Subcutaneous abdominal adipose tissue (tissue), 5 donors: ENCODE measurements around the gene ERBB2.
"Not testable (repeated sequence)": the region's sequence is repeated elsewhere in the genome, so short reads cannot be mapped to it uniquely, and the experiment has no call there.

Source experiments
- H3K27ac ChIP-seq: one replicate; pipeline ENCODE4 v1.7.0; 2013; ENCODE audit warnings: low read depth, mild to moderate bottlenecking, inconsistent platforms, low read length, moderate library complexity
- H3K27me3 ChIP-seq, 5 donors: one replicate each; pipeline ENCODE4 v1.7.0; 2013; ENCODE audit warnings: low read length in 5 of 5, inconsistent platforms in 1 of 5; ENCODE audit not compliant: control insufficient read depth in 5 of 5, insufficient read depth in 4 of 5
- H3K36me3 ChIP-seq, 5 donors: one replicate each; pipeline ENCODE4 v1.7.0; 2013; ENCODE audit warnings: low read length in 5 of 5; ENCODE audit not compliant: control insufficient read depth in 5 of 5, insufficient read depth in 5 of 5
- H3K4me1 ChIP-seq, 5 donors: one replicate each; pipeline ENCODE4 v1.7.0; 2013; ENCODE audit warnings: low read length in 5 of 5, mild to moderate bottlenecking in 3 of 5, moderate library complexity in 1 of 5; ENCODE audit not compliant: control insufficient read depth in 5 of 5, insufficient read depth in 5 of 5
- H3K4me3 ChIP-seq, 5 donors: one replicate each; pipeline ENCODE4 v1.7.0; 2013; ENCODE audit warnings: low read length in 5 of 5, low read depth in 1 of 5
- H3K9ac ChIP-seq, 5 donors: one replicate each; pipeline ENCODE4 v1.7.0; 2013; ENCODE audit warnings: low read length in 5 of 5, mild to moderate bottlenecking in 4 of 5, moderate library complexity in 3 of 5
- H3K9me3 ChIP-seq, 5 donors: one replicate each; pipeline ENCODE4 v1.7.0; 2013; ENCODE audit warnings: low read length in 5 of 5; ENCODE audit not compliant: control insufficient read depth in 5 of 5
- donor health status: healthy.
- donor health status: healthy.
- donor health status: healthy.
- donor health status: healthy.
- donor health status: healthy.

Gene ERBB2

GRCh38 chr17:39711071-39711470, 11.2 kb downstream of the ERBB2 start:
- H3K9me3 ChIP-seq, H3K9ac ChIP-seq, H3K27me3 ChIP-seq, H3K4me3 ChIP-seq, H3K27ac ChIP-seq, H3K4me1 ChIP-seq: not testable (repeated sequence)
- H3K36me3 ChIP-seq = peaks cover 0 to 62% (median 46%) of the 10 kb centered on the region in 5 donors

- Histone ChIP-seq H3K9ac (no peak overlapping the region), H3K27ac (no peak overlapping the region), H3K4me3 (no peak overlapping the region), H3K9me3 (no peaks in the 10 kb centered on the region), H3K36me3 (peaks cover 0 to 68% (median 49%) of the 10 kb centered on the region in 5 donors), H3K4me1 (no peaks in the 10 kb centered on the region), H3K27me3 (no peaks in the 10 kb centered on the region)
These were observed 12.0 kb downstream of the ERBB2 start for GRCh38 chr17:39711851-39712250.

GRCh38 chr17:39714234-39714633, 14.4 kb downstream of the ERBB2 start:
- Histone ChIP-seq H3K27me3 (no peaks in the 10 kb centered on the region), H3K4me1 (no peaks in the 10 kb centered on the region), H3K27ac (no peak overlapping the region), H3K36me3 (peaks cover 0 to 55% (median 32%) of the 10 kb centered on the region in 5 donors), H3K4me3 (no peak overlapping the region), H3K9me3 (no peaks in the 10 kb centered on the region), H3K9ac (no peak overlapping the region)

- H3K27ac ChIP-seq = no peak overlapping the region
- no peaks in the 10 kb centered on the region for H3K27me3 ChIP-seq
- H3K4me1 ChIP-seq = no peaks in the 10 kb centered on the region
- peaks cover 0 to 50% (median 31%) of the 10 kb centered on the region in 5 donors for H3K36me3 ChIP-seq
- no peak overlapping the region for H3K9ac ChIP-seq
- no peak overlapping the region for H3K4me3 ChIP-seq
- H3K9me3 ChIP-seq = no peaks in the 10 kb centered on the region
These were observed 15.7 kb downstream of the ERBB2 start for GRCh38 chr17:39715375-39716072.

DNA sequence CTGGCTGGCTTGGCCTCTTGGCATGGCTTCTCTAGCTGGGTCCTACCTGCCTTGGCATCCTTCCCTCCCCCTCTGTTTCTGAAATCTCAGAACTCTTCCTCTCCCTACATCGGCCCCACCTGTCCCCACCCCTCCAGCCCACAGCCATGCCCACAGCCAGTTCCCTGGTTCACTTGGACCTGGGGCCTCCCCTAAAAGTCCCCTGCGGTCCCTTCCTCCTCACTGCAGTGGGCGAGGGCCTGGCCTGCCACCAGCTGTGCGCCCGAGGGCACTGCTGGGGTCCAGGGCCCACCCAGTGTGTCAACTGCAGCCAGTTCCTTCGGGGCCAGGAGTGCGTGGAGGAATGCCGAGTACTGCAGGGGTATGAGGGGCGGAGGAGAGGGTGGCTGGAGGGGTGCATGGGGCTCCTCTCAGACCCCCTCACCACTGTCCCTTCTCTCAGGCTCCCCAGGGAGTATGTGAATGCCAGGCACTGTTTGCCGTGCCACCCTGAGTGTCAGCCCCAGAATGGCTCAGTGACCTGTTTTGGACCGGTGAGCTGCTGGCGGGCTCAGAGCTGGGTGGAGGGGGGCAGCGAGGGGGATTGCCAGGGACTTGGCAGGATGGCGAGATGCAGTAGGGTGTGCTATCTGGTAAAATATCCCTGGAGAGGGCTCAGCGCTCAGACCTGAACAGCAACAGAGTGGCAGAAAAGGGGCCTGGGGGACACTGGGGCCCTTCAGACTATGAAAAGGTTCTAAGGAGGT, 16.4 kb downstream of the ERBB2 start:
- Histone ChIP-seq H3K4me3 (no peak overlapping the region), H3K9me3 (no peaks in the 10 kb centered on the region), H3K27ac (no peak overlapping the region), H3K4me1 (no peaks in the 10 kb centered on the region), H3K36me3 (peaks cover 0 to 50% (median 30%) of the 10 kb centered on the region in 5 donors), H3K9ac (no peak overlapping the region), H3K27me3 (no peaks in the 10 kb centered on the region)

DNA sequence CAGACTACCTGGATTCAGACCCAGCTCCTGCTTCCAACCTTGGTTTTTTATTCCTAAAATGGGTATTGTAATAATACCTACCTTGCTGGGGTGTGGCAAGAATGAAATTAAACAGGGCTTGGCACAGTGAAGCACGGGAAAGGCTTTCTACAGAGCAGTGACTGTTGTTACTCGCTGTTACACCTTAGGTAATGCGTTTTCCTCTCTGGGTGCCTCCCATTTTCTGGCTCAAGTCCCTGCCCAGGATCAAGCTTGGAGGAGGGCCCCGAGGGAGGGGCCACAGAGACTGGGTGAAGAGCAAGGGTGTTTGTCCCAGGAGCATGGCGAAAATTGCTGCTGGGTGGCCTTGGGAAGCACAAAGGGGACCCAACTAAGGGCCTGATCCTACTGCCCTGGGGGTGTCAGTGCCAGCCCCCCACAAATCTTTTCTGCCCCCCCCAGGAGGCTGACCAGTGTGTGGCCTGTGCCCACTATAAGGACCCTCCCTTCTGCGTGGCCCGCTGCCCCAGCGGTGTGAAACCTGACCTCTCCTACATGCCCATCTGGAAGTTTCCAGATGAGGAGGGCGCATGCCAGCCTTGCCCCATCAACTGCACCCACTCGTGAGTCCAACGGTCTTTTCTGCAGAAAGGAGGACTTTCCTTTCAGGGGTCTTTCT, 17.1 kb downstream of the ERBB2 start:
- no peak overlapping the region for H3K9ac ChIP-seq
- no peak overlapping the region for H3K4me3 ChIP-seq
- no peaks in the 10 kb centered on the region for H3K9me3 ChIP-seq
- H3K36me3 ChIP-seq = peaks cover 0 to 43% (median 26%) of the 10 kb centered on the region in 5 donors
- H3K4me1 ChIP-seq = no peaks in the 10 kb centered on the region
- H3K27ac ChIP-seq = no peak overlapping the region
- no peaks in the 10 kb centered on the region for H3K27me3 ChIP-seq

DNA sequence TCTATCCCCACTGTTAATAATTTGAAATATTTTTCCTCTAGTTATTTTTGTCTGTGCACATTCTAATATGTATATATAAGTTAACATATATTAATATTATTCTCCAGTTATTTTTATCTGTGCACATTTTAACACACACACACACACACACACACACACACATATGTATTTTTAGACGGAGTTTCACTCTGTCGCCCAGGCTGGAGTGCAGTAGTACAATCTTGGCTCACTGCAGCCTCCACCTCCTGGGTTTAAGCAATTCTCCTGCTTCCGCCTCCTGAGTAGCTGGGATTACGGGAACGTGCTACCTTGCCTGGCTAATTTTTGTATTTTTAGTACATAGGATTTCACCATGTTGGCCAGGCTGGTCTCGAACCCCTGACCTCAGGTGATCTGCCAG, 17.8 kb downstream of the ERBB2 start:
- no peaks in the 10 kb centered on the region for H3K4me1 ChIP-seq
- H3K4me3 ChIP-seq = no peak overlapping the region
- H3K36me3 ChIP-seq = peaks cover 0 to 37% (median 26%) of the 10 kb centered on the region in 5 donors
- no peak overlapping the region for H3K9ac ChIP-seq
- H3K27ac ChIP-seq = no peak overlapping the region
- H3K27me3 ChIP-seq = no peaks in the 10 kb centered on the region
- no peaks in the 10 kb centered on the region for H3K9me3 ChIP-seq

GRCh38 chr17:39719563-39720355, 19.9 kb downstream of the ERBB2 start:
- Histone ChIP-seq H3K4me1 (no peaks in the 10 kb centered on the region), H3K9ac (no peak overlapping the region), H3K36me3 (peaks cover 0 to 33% (median 27%) of the 10 kb centered on the region in 5 donors), H3K9me3 (no peaks in the 10 kb centered on the region), H3K27ac (no peak overlapping the region), H3K4me3 (no peak overlapping the region), H3K27me3 (no peaks in the 10 kb centered on the region)

GRCh38 chr17:39722104-39722503, 22.2 kb downstream of the ERBB2 start:
- peaks cover 0 to 31% (median 22%) of the 10 kb centered on the region in 5 donors for H3K36me3 ChIP-seq
- no peak overlapping the region for H3K9ac ChIP-seq
- no peak overlapping the region for H3K27ac ChIP-seq
- no peaks in the 10 kb centered on the region for H3K4me1 ChIP-seq
- H3K9me3 ChIP-seq = no peaks in the 10 kb centered on the region
- no peaks in the 10 kb centered on the region for H3K27me3 ChIP-seq
- H3K4me3 ChIP-seq = no peak overlapping the region
